HTERT RPE-1 (cell line): ENCODE measurements around the gene STXBP3.

Experiments
- in situ Hi-C: fragments of 300-500 bp; cut with MboI; formaldehyde crosslinking; loops from 4 replicates; pipeline ENCODE4 v1.14.3; 2020; ENCODE audit warnings: low sequenced_read_pairs

The STXBP3 gene

GRCh38 chr1:108832929-108833328 is 86.5 kb downstream of the STXBP3 start:
- in situ Hi-C loops = no loop called here

GRCh38 chr1:108841703-108842102 is 95.2 kb downstream of the STXBP3 start:
- in situ Hi-C loops = no loop called here

- in situ Hi-C loops = no loop called here
Measured at GRCh38 chr1:108842525-108843181, 96.2 kb downstream of the STXBP3 start.

- in situ Hi-C loops = no loop called here
Measured at GRCh38 chr1:108843390-108844137, 97.1 kb downstream of the STXBP3 start.

- in situ Hi-C loops = no loop called here
Measured at GRCh38 chr1:108845446-108845845, 99.0 kb downstream of the STXBP3 start.

GRCh38 chr1:108845991-108846390 is 99.5 kb downstream of the STXBP3 start:
- in situ Hi-C loops = no loop called here

- in situ Hi-C loops = no loop called here
Measured at GRCh38 chr1:108847494-108847893, 101.0 kb downstream of the STXBP3 start.

- in situ Hi-C loops = no loop called here
Measured at GRCh38 chr1:108848806-108849205, 102.3 kb downstream of the STXBP3 start.

GRCh38 chr1:108850929-108851328 is 104.5 kb downstream of the STXBP3 start:
- in situ Hi-C loops = no loop called here

GRCh38 chr1:108851567-108851966 is 105.1 kb downstream of the STXBP3 start:
- in situ Hi-C loops = no loop called here

GRCh38 chr1:108852221-108852975 is 105.9 kb downstream of the STXBP3 start:
- in situ Hi-C loops = no loop called here

GRCh38 chr1:108854221-108855019 is 107.9 kb downstream of the STXBP3 start:
- in situ Hi-C loops = no loop called here

GRCh38 chr1:108856994-108857393 is 110.5 kb downstream of the STXBP3 start, which contains the start of gene AKNAD1:
Gene AKNAD1 (minus strand): TSS chr1:108857094. CDS start chr1:108852664, 4,430 bp downstream.
- in situ Hi-C loops = no loop called here

GRCh38 chr1:108858230-108858950 is 111.9 kb downstream of the STXBP3 start:
- in situ Hi-C loops = no loop called here
